PFSK-1 (cell line): ENCODE results near the gene ARHGAP28.

ENCODE experiments used
- POLR2AphosphoS5 ChIP-seq: IDR thresholded peaks from 2 replicates; pipeline ENCODE4 v1.6.1; 2012; ENCODE audit warnings: low read depth, mild to moderate bottlenecking, control low read depth, low read length, moderate library complexity
- SIN3A ChIP-seq: IDR thresholded peaks from 2 replicates; pipeline ENCODE4 v1.6.1; 2012; ENCODE audit warnings: mild to moderate bottlenecking, low read length, moderate library complexity, borderline replicate concordance; ENCODE audit not compliant: insufficient read depth
- TAF1 ChIP-seq: IDR thresholded peaks from 2 replicates; pipeline ENCODE4 v1.6.1; 2012; ENCODE audit warnings: low read length, control low read depth, borderline replicate concordance; ENCODE audit not compliant: insufficient read depth
- TF ChIP-seq, protein P1 (sequence below), 2 experiments: IDR thresholded peaks; 2 replicates each; pipeline versions ENCODE4 v1.6.1 to v1.8.0; 2011 to 2012; ENCODE audit warnings: low read depth in 2 of 2, low read length in 2 of 2, control low read depth in 1 of 2, inconsistent platforms in 1 of 2, mild to moderate bottlenecking in 1 of 2, moderate library complexity in 1 of 2; ENCODE audit not compliant: insufficient read depth in 1 of 2

DNA sequence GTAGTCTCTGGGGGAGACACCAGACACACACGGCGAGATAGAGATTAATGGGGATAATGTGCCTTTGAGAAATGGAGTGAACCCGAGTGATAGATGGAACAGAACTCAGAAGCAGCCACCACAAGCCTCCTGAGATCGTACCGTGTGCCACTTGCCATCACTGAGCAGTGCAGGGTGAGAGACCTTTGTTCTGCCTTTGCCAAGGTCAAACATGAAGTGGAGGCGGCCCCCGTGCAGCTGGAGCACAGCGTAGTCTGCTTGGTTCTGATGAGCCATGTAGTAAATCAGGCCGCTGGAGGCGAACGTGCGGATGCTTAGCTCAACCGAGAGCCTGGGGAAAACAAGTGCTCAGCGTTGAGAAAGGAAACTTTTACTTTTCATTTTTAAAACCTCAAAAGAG, 221.1 kb downstream of the ARHGAP28 start:
- TF ChIP-seq, protein P1, sequence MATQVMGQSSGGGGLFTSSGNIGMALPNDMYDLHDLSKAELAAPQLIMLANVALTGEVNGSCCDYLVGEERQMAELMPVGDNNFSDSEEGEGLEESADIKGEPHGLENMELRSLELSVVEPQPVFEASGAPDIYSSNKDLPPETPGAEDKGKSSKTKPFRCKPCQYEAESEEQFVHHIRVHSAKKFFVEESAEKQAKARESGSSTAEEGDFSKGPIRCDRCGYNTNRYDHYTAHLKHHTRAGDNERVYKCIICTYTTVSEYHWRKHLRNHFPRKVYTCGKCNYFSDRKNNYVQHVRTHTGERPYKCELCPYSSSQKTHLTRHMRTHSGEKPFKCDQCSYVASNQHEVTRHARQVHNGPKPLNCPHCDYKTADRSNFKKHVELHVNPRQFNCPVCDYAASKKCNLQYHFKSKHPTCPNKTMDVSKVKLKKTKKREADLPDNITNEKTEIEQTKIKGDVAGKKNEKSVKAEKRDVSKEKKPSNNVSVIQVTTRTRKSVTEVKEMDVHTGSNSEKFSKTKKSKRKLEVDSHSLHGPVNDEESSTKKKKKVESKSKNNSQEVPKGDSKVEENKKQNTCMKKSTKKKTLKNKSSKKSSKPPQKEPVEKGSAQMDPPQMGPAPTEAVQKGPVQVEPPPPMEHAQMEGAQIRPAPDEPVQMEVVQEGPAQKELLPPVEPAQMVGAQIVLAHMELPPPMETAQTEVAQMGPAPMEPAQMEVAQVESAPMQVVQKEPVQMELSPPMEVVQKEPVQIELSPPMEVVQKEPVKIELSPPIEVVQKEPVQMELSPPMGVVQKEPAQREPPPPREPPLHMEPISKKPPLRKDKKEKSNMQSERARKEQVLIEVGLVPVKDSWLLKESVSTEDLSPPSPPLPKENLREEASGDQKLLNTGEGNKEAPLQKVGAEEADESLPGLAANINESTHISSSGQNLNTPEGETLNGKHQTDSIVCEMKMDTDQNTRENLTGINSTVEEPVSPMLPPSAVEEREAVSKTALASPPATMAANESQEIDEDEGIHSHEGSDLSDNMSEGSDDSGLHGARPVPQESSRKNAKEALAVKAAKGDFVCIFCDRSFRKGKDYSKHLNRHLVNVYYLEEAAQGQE (IDR thresholded peaks at IDR 0.05; ENCODE audit: insufficient read depth in 1 of 2, low read depth in 2 of 2, low read length in 2 of 2), result no peak
- no peak for TF ChIP-seq POLR2AphosphoS5
- no peak for TF ChIP-seq TAF1
- TF ChIP-seq SIN3A, result no peak
